CD4-positive, alpha-beta T cell treated with Interleukin-15 for 1 hour (primary cell): ENCODE measurements around the gene FAM181B.
"Not testable (repeated sequence)": the region's sequence is repeated elsewhere in the genome, so short reads cannot be mapped to it uniquely, and the experiment has no call there.

Source experiments
- DNase-seq: peaks from one replicate; pipeline ENCODE4 v3.0.0-alpha.2; 2020

FAM181B gene

GRCh38 chr11:82731691-82732277, 1.9 kb downstream of the FAM181B start:
- no peak for DNase-seq

- DNase-seq: no peak
Observed at GRCh38 chr11:82730754-82731153, 2.9 kb downstream of the FAM181B start.

- DNase-seq: no peak
Observed at GRCh38 chr11:82730286-82730685, 3.4 kb downstream of the FAM181B start.

- no peak for DNase-seq
Observed at GRCh38 chr11:82724026-82724425, 9.6 kb downstream of the FAM181B start.

- no peak for DNase-seq
Observed at GRCh38 chr11:82722231-82722630, 11.4 kb downstream of the FAM181B start.

GRCh38 chr11:82720267-82721065, 13.2 kb downstream of the FAM181B start:
- no peak for DNase-seq

- DNase-seq: no peak
Observed at GRCh38 chr11:82719361-82720105, 14.1 kb downstream of the FAM181B start.

- no peak for DNase-seq
Observed at GRCh38 chr11:82718821-82719220, 14.8 kb downstream of the FAM181B start.

- no peak for DNase-seq
Observed at GRCh38 chr11:82718307-82718706, 15.4 kb downstream of the FAM181B start.

- no peak for DNase-seq
Observed at GRCh38 chr11:82714346-82715174, 19.1 kb downstream of the FAM181B start.

- no peak for DNase-seq
Observed at GRCh38 chr11:82711648-82712047, 22.0 kb downstream of the FAM181B start.

- no peak for DNase-seq
Observed at GRCh38 chr11:82703796-82704195, 29.9 kb downstream of the FAM181B start.

- no peak for DNase-seq
Observed at GRCh38 chr11:82703226-82703625, 30.4 kb downstream of the FAM181B start.

- no peak for DNase-seq
Observed at GRCh38 chr11:82701847-82702520, 31.7 kb downstream of the FAM181B start.

- DNase-seq: no peak
Observed at GRCh38 chr11:82698576-82699352, 34.9 kb downstream of the FAM181B start.

- no peak for DNase-seq
Observed at GRCh38 chr11:82692981-82693380, 40.7 kb downstream of the FAM181B start.

- DNase-seq: not testable (repeated sequence)
Observed at GRCh38 chr11:82689347-82689746, 44.3 kb downstream of the FAM181B start.

GRCh38 chr11:82686211-82686610, 47.5 kb downstream of the FAM181B start:
- no peak for DNase-seq

GRCh38 chr11:82683029-82683428, 50.6 kb downstream of the FAM181B start:
- no peak for DNase-seq

GRCh38 chr11:82682003-82682751, 51.5 kb downstream of the FAM181B start:
- DNase-seq: no peak

- DNase-seq: no peak
Observed at GRCh38 chr11:82680252-82680651, 53.4 kb downstream of the FAM181B start.
